ENCODE data around the gene NAP1L4.
A peak's percentile ranks its signal among the peaks of the same experiment; 100 is the strongest.

NAP1L4 gene

DNA sequence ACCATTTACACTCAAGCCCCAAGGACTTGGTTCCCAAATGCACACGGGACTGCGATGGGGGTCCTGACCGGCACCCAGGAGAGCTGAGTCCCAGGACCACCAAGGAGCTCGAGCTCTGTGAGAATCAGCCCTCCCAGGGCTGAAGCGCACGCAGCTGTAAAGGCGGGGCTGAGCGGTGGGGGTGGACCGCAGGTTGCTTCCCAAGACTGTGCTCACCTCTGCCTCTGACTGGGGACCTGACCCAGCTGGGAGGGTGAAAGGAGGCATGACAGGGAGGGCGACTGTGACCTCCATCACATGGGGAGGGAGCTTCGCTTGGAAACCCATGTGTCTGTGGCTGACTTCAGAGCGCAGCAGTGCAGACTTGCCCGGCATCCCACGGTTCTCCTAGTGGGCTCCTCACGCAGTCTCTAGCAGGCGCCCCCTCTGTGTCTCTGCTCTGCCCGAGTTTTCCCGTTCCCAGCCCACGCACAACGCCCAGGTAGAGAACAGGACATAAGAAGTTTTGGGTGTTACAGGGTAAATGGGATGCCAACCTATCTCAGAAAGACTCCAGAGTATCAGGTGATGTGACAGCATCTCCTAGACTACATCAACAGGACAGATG, 15.4 kb upstream of the NAP1L4 start:
- in situ Hi-C loops (cut with HindIII; ENCODE audit: low pct_unique_long_range_greater_than_20kb, low sequenced_read_pairs) = no loop called here
- no peak for TF ChIP-seq JUND (IDR thresholded peaks at IDR 0.05; ENCODE audit: low read depth)
- no peak for DNase-seq (ENCODE audit: low read depth in 1 of 2, low spot score in 1 of 2)

DNA sequence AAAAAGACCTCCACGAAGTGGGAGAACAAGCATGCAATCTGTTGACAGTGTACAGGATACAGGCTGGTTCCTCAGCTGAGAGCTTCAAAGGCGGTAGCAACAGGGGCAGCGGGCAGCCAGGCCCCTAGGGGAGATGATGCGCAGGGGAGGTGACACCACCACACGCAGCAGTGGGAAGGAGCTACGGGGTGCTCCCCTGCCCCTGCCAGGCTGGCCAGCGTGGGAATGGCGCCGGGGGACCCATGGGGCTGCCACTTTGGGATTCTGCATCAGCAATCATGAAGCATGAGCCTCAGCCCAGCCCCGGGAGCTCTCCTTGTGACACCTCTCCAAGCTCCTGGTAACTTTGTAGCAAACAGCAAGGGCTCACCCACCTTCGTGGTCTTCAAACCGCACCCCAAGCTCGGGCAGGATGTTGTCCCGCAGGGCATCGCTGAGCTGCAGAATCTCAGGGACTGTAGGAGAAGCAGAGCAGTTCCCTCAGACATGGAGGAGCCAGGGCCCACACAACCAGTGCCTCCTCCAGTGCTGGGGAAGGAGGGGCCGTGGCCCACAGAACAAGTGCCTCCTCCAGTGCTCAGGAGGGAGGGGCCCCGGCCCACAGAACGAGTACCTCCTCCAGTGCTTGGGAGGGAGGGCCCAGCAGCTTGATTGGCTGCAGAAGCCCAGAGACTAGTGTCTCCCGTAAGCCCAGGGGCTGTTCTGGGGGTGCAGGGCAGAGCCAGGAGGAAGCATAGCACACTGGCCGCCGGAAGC, 14.6 kb upstream of the NAP1L4 start:
- in situ Hi-C loops (cut with HindIII; ENCODE audit: low pct_unique_long_range_greater_than_20kb, low sequenced_read_pairs) = no loop called here
- no peak for TF ChIP-seq JUND (IDR thresholded peaks at IDR 0.05; ENCODE audit: low read depth)
- peak in 1 of 2 experiments; percentile 32 for DNase-seq (ENCODE audit: low read depth in 1 of 2, low spot score in 1 of 2)

DNA sequence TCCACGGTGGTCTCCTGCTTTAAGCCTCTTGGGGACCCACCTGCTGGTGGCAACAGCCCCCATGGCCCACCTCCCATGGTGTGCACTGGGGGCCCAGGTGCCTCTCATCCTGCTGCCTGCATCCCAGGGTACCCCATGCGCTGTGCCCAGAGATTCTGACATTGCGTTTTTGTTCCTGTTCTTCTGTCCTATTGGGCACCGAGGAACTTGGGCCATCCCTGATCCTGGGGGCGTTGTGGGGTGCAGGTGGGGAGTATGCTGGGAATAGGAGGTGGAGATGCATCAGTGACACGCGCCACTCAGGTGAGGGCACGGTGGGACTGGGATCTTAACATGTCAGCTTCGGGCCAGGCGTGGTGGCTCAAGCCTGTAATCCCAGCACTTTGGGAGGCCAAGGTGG, 12.4 kb upstream of the NAP1L4 start:
- no peak for DNase-seq (ENCODE audit: low read depth in 1 of 2, low spot score in 1 of 2)
- in situ Hi-C loops (cut with HindIII; ENCODE audit: low pct_unique_long_range_greater_than_20kb, low sequenced_read_pairs) = no loop called here
- TF ChIP-seq JUND (IDR thresholded peaks at IDR 0.05; ENCODE audit: low read depth) = no peak

DNA sequence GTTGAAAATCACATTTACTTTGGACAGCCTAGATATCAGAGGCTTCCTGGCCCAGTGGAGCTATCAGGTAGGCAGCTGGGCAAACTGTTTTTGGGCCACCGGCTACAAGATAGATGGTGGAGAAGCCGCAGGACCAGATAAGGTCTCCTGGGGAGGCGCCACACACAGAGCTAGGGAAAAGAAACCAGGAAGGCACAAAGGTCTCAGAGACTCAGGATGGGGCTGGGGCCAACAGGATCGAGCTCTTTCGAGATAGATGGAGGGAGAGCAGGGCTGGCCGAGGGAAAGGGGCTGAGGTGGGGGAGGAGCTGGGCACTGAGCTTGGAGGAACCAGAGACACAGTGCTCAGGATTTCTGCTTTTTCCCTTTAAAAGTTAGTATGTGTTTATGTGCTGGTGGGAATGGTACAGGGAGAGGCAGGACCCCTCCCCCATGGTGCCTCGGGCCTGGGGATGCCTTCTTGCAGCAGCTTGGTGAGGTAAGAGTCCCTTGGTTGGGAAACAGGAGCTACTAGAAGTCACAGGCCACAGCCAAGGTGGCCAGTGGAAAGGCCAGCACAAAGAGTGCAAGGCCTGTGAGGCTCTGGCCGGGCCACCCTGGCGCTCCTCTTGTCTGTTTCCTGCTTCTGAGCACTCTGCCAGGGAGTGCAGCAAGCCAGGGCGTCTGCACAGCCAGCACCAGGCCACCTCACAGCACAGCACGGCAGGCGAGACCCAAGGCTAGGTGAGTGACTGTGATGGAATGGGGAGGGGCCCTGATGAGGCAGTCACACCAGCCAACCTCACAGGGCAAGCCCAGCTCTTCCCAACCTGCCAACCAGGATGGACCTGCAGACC, 11.5 kb upstream of the NAP1L4 start:
- no peak for DNase-seq (ENCODE audit: low read depth in 1 of 2, low spot score in 1 of 2)
- in situ Hi-C loops (cut with HindIII; ENCODE audit: low pct_unique_long_range_greater_than_20kb, low sequenced_read_pairs) = no loop called here
- no peak for TF ChIP-seq JUND (IDR thresholded peaks at IDR 0.05; ENCODE audit: low read depth)

DNA sequence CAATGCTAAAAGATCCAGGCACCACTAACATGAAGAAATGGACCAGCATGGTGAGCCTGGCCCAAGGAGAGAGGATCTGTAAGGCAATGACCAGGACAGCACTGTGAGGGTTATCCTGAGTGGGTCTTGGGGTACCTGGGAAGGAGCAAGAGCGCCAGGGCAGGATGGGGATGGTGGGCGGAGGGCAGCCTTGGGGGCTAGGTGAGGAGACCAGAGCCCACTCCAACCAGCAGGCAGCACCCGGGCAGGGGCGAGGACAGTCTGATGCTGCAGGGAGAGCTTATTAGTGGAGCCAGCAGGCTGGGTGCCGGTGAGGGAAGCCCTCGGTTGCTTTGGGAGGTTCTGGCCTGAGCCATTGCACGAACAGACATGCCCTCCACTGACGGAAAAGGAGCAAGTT, 10.7 kb upstream of the NAP1L4 start:
- no peak for DNase-seq (ENCODE audit: low read depth in 1 of 2, low spot score in 1 of 2)
- TF ChIP-seq JUND (IDR thresholded peaks at IDR 0.05; ENCODE audit: low read depth) = no peak
- in situ Hi-C loops (cut with HindIII; ENCODE audit: low pct_unique_long_range_greater_than_20kb, low sequenced_read_pairs) = no loop called here

DNA sequence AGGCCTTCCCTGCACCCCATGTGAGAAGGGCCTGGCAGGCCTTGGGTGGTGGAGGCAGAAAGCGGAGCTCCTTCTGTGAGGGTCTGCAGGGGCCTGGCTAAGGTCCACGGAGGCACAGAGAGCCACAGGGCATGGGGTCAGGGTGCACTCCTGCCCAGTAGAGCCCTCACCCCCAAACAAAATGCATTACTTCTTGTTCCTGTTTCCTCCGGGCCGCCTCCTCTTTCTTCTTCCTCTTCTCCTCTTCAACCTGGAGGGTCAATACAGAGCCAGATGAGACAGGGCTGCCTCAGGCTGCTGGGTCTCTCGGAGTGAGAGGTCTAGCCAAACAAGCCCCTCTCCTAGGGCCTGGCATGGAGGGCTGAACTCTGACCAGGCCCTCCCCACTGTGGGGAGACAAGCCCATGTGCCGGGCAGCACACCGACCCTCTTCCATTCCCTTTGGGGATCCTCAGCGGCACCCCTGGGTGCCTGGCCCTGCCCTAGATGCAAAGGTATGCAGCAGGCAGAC, 10.3 kb upstream of the NAP1L4 start:
- no peak for TF ChIP-seq JUND (IDR thresholded peaks at IDR 0.05; ENCODE audit: low read depth)
- in situ Hi-C loops (cut with HindIII; ENCODE audit: low pct_unique_long_range_greater_than_20kb, low sequenced_read_pairs) = no loop called here
- DNase-seq (ENCODE audit: low read depth in 1 of 2, low spot score in 1 of 2) = no peak

DNA sequence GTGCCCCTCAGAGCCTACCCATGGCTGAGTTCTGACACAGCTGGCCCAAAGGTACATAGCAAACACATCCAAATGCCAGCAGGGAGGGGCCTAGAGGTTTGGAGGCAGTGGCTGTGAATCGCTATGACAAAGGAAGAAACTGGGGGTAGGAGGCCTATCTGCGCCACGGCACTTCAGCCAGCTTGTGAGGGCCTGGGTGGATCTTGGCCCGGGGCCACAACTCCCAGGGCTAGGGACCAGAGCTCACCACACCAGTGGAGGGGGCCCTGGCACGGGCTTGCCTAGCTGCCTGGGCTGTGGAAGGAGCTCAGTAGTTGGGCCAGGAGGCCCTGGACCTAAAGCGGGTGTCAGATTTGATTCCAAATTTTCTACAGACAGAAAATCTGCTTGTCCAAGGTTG, 9.4 kb upstream of the NAP1L4 start:
- TF ChIP-seq JUND (IDR thresholded peaks at IDR 0.05; ENCODE audit: low read depth) = no peak
- DNase-seq (ENCODE audit: low read depth in 1 of 2, low spot score in 1 of 2) = no peak
- in situ Hi-C loops (cut with HindIII; ENCODE audit: low pct_unique_long_range_greater_than_20kb, low sequenced_read_pairs) = no loop called here

DNA sequence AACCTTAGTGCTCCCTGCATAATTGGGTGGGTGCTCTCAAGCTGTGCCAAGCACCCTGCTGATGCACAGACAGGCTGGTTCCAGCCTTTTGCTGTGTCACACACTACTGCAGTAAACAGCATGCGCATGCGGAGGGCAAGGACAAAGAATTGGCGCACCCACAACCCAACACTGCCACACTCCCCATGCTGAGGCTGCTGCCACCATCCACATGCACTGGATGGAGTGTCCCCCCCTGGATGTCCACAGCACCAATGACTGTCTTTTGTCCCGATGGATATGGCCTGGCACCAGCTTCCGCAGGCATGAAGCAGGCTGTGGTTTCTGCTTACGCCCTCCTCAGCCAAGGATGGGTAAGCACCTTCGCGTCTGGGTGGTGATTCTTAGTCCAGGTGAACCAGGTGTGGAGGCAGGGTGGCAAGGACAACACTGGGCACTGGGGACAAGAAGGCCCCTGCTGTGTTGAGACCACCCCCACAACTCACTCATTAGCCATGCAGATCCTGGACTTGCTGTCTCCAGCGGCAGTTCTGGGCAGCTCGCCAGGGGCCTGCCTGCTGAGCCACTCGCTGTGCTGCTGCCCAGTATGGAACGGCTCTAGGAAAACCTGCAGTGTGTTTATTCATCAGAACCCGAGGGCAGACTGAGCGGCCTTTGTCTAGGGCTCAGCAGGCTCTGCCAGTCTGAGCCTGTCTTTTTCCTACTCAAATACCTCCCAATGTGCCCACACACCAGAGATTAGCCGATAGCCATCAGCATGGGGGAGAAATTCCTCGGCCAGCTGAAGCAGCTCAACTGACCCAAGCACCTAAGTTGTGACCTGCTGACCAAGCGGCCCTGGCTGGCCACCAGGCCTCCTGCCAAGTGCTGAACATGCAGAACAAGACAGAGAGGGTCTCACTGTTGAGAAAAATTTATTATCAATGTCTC, 8.2 kb upstream of the NAP1L4 start:
- peak; percentile 49 to 93 for DNase-seq (ENCODE audit: low read depth in 1 of 2, low spot score in 1 of 2)
- in situ Hi-C loops (cut with HindIII; ENCODE audit: low pct_unique_long_range_greater_than_20kb, low sequenced_read_pairs) = no loop called here
- 0 out of 2 replicates have a peak, but pooled peaks have one; percentile 49 for TF ChIP-seq JUND (IDR thresholded peaks at IDR 0.05; ENCODE audit: low read depth)

DNA sequence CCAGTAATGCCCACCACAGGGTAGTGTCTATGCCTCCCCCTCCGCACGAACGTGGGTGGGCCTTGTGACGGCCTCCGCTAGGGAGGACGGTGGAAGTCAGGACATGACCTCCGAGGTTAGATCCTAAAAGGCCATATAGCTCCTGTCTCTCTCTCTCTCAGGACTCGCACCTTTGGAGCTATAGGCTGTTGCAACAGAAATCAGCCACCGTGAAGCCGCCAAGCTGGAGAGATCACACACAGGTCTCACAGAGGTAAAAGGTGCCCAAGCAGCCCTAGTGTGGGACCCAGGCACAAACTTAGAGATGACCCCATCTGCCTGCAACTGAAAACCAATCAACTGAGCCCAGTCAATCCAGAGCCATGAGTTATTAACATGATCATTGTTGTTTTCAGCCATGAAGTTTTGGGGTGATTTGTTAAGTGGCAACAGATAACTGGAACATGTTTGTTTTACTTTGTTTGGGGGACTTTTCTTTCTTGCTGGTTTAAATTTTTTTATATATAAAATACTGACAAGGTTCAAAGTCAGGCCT, 7.4 kb upstream of the NAP1L4 start:
- in situ Hi-C loops (cut with HindIII; ENCODE audit: low pct_unique_long_range_greater_than_20kb, low sequenced_read_pairs) = no loop called here
- TF ChIP-seq JUND (IDR thresholded peaks at IDR 0.05; ENCODE audit: low read depth) = no peak
- DNase-seq (ENCODE audit: low read depth in 1 of 2, low spot score in 1 of 2) = no peak

DNA sequence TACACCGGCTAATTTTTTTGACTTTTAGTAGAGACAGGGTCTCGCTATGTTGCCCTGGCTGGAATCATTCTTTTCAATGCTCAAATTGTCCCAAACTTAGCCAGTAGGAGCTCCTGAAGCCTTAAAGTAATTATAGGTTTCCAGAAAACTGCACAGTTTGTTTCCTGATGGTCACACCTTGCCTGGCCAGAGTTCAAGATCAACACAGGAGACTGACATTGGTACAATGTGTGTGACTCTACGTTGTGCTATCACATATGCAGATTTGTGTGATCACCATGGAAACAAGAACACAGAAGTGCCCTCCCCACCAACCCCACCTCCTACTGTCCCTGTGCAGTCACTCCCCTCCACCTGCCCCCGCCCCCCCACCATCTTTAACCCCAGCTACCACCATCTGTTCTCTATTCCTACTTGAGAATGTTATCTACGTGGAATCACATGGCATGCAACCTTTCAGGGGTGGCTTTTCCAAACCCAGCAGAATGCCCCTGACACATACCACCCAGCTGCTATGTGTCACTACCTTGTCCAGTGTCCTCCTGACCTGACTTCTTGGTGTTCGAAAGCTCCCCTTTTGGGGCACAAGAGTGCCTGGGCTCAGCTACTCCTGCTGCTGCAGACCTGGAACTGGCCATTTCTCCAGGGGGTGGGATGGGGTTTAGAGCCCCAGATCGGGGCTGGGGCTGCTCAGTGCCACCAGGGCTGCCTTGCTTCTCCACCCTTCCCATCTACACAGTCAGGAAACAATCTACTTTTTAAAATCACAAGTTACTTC, 6.1 kb upstream of the NAP1L4 start:
- in situ Hi-C loops (cut with HindIII; ENCODE audit: low pct_unique_long_range_greater_than_20kb, low sequenced_read_pairs) = no loop called here
- TF ChIP-seq JUND (IDR thresholded peaks at IDR 0.05; ENCODE audit: low read depth) = no peak
- no peak for DNase-seq (ENCODE audit: low read depth in 1 of 2, low spot score in 1 of 2)

DNA sequence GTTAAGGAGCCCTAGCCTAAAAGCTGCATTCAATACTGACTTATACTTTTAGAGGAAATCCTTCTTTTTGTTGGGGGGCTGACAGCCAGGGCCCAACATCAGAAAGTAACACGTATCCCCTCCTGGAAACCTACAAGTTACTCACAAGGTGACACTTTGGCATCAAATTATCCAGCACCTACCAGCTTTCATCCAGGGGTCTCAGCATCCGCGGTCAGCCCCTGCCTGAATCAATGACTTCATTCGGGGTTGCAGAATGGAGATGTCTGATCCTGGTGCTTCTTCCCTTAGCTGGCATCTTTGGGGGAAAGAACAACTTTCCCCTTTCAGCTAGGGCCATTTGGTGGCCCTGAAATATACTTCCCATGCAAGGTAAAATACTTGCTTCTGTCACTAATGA, 5.3 kb upstream of the NAP1L4 start:
- no peak for DNase-seq (ENCODE audit: low read depth in 1 of 2, low spot score in 1 of 2)
- in situ Hi-C loops (cut with HindIII; ENCODE audit: low pct_unique_long_range_greater_than_20kb, low sequenced_read_pairs) = no loop called here
- no peak for TF ChIP-seq JUND (IDR thresholded peaks at IDR 0.05; ENCODE audit: low read depth)

Data from T47D (cell line).